ENCODE results near the gene SEC24D.

The SEC24D gene

DNA sequence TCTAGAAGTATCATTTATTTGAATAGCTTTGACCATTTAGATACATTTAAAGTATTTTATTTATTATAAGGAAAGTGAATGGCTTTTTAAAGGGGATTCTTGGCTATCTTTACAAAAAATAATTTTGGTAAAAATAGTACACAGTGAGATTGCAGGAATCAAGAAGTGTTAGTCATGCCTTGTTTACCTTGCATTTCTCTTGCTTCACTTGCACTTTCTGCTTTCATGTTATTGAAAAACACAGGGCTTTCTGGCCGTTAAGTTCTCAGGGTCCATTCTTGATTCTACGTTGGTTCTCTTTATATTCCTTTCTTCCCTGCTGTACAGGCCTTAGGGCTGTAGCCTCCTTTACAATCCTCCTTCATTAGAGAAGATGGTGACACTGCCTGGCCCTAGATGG lies 21.8 kb upstream of the SEC24D start:
- Mint-ChIP-seq H3K36me3 (ENCODE audit: low read depth) (no peaks in the 10 kb centered on the region), H3K4me1 (ENCODE audit: low read depth) (no peaks in the 10 kb centered on the region), H3K27ac (no peak overlapping the region), H3K9me3 (no peaks in the 10 kb centered on the region), H3K4me3 (no peak overlapping the region), H3K27me3 (peaks cover 2% of the 10 kb centered on the region)
- intact Hi-C loops (cut with micrococcal nuclease): no loop called here

DNA sequence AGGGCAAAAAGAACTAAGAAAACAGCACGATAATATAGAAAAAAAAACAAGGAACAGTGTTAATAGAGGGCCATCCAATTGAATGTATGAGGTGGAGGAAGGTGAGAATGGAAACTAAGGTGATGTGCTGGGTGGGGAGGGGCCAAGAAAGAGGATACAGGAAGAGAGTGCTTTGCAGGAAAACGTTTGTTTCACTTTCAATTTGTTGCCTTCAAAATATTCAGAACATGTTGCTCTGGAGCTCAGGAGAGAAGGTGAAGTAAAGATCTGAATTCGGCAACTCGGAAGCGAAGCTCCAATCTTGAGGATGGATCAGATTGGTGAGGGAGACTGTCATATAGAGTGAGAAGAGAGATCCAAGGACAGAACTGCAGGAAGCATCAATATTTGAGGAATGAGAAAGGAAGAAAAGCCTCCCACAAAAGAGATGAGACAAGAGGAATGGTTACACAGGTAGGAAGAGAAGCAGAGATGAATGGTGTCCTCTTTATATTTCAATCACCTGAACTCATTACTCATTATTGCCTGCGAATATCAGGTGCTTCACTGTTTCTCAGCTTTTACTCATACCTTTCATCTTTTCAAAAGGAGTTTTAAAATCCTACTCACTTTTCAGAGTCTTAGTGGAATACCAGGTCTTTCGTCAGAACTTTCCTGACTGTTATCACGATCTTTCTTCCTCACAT lies 14.7 kb upstream of the SEC24D start:
- intact Hi-C loops (cut with micrococcal nuclease): no loop called here
- Mint-ChIP-seq H3K36me3 (ENCODE audit: low read depth) (no peaks in the 10 kb centered on the region), H3K27me3 (peaks cover 2% of the 10 kb centered on the region), H3K4me3 (peak overlapping the region; percentile 64), H3K4me1 (ENCODE audit: low read depth) (peaks cover 11% of the 10 kb centered on the region), H3K9me3 (no peaks in the 10 kb centered on the region), H3K27ac (peak overlapping the region; percentile 62)

DNA sequence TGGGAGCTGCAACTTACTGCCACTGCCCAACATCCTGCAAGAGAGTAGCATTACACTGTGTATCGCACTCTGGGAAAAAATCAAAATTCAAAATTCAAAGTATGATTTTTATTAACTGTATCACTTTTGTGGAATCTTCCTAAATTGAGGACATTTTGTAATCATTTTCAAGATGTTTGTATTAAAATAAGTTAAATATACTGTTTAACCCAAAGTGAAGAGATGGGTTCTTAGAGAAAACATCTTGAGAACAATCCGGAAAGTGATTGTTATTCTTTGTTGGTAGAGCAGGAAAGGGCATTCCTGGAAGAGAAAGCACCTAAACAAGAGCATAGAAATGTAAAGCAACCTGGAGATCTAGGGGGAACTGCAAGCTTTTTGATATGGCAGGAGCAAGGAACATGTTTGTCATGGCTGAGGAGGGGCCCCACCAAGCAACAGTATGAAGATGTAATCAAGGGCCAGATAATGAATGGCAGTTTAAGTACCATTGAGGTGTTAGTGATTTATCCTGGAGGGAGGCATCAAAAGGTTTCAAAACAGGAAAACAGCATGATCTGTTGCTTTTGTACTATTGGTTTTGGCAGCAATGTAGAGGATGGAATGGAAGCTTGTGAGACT lies 14.1 kb upstream of the SEC24D start:
- H3K4me3 Mint-ChIP-seq: peak overlapping the region; percentile 64
- intact Hi-C loops (cut with micrococcal nuclease): no loop called here
- peaks cover 2% of the 10 kb centered on the region for H3K27me3 Mint-ChIP-seq
- no peaks in the 10 kb centered on the region for H3K36me3 Mint-ChIP-seq (ENCODE audit: low read depth)
- H3K9me3 Mint-ChIP-seq: no peaks in the 10 kb centered on the region
- peaks cover 11% of the 10 kb centered on the region for H3K4me1 Mint-ChIP-seq (ENCODE audit: low read depth)
- H3K27ac Mint-ChIP-seq: peak overlapping the region; percentile 62

DNA sequence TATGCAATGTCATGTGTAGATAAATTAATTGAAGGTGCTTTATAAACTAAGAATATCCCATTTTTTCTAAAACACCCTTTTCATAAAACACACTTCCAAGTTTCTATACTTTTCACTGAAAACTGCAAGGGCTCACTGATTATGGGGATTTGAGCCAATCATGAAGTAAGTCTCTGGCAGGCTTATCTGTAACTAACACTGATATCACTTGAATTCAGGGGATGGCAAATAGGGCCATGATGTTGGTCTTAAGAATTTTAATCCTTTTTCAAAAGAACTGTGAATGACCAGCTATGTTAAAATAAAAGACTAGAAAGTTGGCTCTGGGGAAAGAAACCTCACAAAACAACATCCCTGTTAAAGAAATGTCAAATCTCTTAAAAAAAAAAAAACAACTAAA lies 13.0 kb upstream of the SEC24D start:
- H3K27me3 Mint-ChIP-seq: peaks cover 2% of the 10 kb centered on the region
- H3K9me3 Mint-ChIP-seq: no peaks in the 10 kb centered on the region
- no peaks in the 10 kb centered on the region for H3K36me3 Mint-ChIP-seq (ENCODE audit: low read depth)
- H3K4me3 Mint-ChIP-seq: no peak overlapping the region
- intact Hi-C loops (cut with micrococcal nuclease): no loop called here
- H3K27ac Mint-ChIP-seq: no peak overlapping the region
- H3K4me1 Mint-ChIP-seq (ENCODE audit: low read depth): peaks cover 11% of the 10 kb centered on the region

DNA sequence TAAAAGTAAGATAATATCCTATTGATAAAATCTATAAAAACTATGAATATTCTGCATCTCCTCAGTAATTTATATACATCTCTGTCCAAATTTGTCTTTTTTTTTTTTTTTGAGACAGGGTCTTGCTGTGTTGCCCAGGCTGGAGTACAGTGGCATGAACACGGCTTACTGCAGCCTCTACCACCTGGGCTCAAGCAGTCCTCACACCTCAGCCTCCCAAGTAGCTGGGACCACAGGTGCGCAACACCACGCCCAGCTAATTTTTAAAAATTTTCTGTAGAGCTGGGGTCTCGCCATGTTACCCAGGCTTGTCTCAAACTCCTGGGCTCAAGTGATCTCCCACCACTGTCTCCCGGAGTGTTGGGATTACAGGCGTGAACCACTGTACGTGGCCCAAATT lies 12.3 kb upstream of the SEC24D start:
- no peaks in the 10 kb centered on the region for H3K36me3 Mint-ChIP-seq (ENCODE audit: low read depth)
- H3K27ac Mint-ChIP-seq: no peak overlapping the region
- H3K4me3 Mint-ChIP-seq: no peak overlapping the region
- H3K9me3 Mint-ChIP-seq: no peaks in the 10 kb centered on the region
- peaks cover 11% of the 10 kb centered on the region for H3K4me1 Mint-ChIP-seq (ENCODE audit: low read depth)
- H3K27me3 Mint-ChIP-seq: peaks cover 2% of the 10 kb centered on the region
- intact Hi-C loops (cut with micrococcal nuclease): no loop called here

- Mint-ChIP-seq H3K27me3 (peaks cover 2% of the 10 kb centered on the region), H3K36me3 (ENCODE audit: low read depth) (no peaks in the 10 kb centered on the region), H3K27ac (no peak overlapping the region), H3K9me3 (no peaks in the 10 kb centered on the region), H3K4me3 (no peak overlapping the region), H3K4me1 (ENCODE audit: low read depth) (peaks cover 11% of the 10 kb centered on the region)
- intact Hi-C loops (cut with micrococcal nuclease): no loop called here
Observed at GRCh38 chr4:118846979-118847378, 11.1 kb upstream of the SEC24D start.

- intact Hi-C loops (cut with micrococcal nuclease): no loop called here
- H3K27ac Mint-ChIP-seq: no peak overlapping the region
- no peaks in the 10 kb centered on the region for H3K9me3 Mint-ChIP-seq
- H3K27me3 Mint-ChIP-seq: peaks cover 2% of the 10 kb centered on the region
- H3K4me3 Mint-ChIP-seq: no peak overlapping the region
- peaks cover 6% of the 10 kb centered on the region for H3K4me1 Mint-ChIP-seq (ENCODE audit: low read depth)
- no peaks in the 10 kb centered on the region for H3K36me3 Mint-ChIP-seq (ENCODE audit: low read depth)
Observed at GRCh38 chr4:118845552-118846050, 9.7 kb upstream of the SEC24D start.

- no peaks in the 10 kb centered on the region for H3K4me1 Mint-ChIP-seq (ENCODE audit: low read depth)
Observed at GRCh38 chr4:118843237-118843636, 7.3 kb upstream of the SEC24D start.

GRCh38 chr4:118842055-118842454 lies 6.1 kb upstream of the SEC24D start:
- no peak overlapping the region for H3K4me3 Mint-ChIP-seq
- H3K9me3 Mint-ChIP-seq: no peaks in the 10 kb centered on the region
- no peaks in the 10 kb centered on the region for H3K4me1 Mint-ChIP-seq (ENCODE audit: low read depth)
- no peaks in the 10 kb centered on the region for H3K36me3 Mint-ChIP-seq (ENCODE audit: low read depth)
- intact Hi-C loops (cut with micrococcal nuclease): no loop called here
- H3K27ac Mint-ChIP-seq: no peak overlapping the region
- peaks cover 3% of the 10 kb centered on the region for H3K27me3 Mint-ChIP-seq

More at GRCh38 chr4:118843237-118843636, 7.3 kb upstream of the SEC24D start:
- Mint-ChIP-seq H3K9me3 (no peaks in the 10 kb centered on the region), H3K36me3 (ENCODE audit: low read depth) (no peaks in the 10 kb centered on the region), H3K27ac (no peak overlapping the region), H3K4me3 (no peak overlapping the region), H3K27me3 (peaks cover 4% of the 10 kb centered on the region)
- intact Hi-C loops (cut with micrococcal nuclease): no loop called here

- H3K27me3 Mint-ChIP-seq: peaks cover 3% of the 10 kb centered on the region
- H3K4me1 Mint-ChIP-seq (ENCODE audit: low read depth): peaks cover 11% of the 10 kb centered on the region
- H3K36me3 Mint-ChIP-seq (ENCODE audit: low read depth): peaks cover 11% of the 10 kb centered on the region
- H3K4me3 Mint-ChIP-seq: no peak overlapping the region
- H3K27ac Mint-ChIP-seq: no peak overlapping the region
- intact Hi-C loops (cut with micrococcal nuclease): no loop called here
- no peaks in the 10 kb centered on the region for H3K9me3 Mint-ChIP-seq
Observed at GRCh38 chr4:118839221-118839927, 3.4 kb upstream of the SEC24D start.

DNA sequence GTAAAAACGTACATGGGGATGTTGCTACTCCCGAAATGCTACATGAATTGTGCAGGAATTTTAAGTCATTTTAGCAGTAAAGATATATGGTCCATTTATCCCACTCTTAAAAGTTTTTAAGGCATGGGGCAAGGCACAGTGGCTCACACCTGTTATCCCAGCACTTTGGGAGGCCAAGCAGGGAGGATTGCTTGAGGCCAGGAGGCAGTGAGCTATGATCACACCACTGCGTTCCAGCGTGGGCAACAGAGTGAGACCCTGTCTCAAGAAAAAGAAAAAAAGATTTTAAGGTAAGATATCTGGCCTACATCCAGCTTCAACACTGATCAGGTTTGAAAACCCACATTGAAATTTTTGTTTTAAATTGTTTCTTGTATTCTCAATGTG lies 1.2 kb upstream of the SEC24D start:
- H3K27ac Mint-ChIP-seq: no peak overlapping the region
- no peak overlapping the region for H3K4me3 Mint-ChIP-seq
- peaks cover 3% of the 10 kb centered on the region for H3K27me3 Mint-ChIP-seq
- H3K4me1 Mint-ChIP-seq (ENCODE audit: low read depth): peaks cover 15% of the 10 kb centered on the region
- intact Hi-C loops (cut with micrococcal nuclease): no loop called here
- H3K9me3 Mint-ChIP-seq: no peaks in the 10 kb centered on the region
- H3K36me3 Mint-ChIP-seq (ENCODE audit: low read depth): peaks cover 25% of the 10 kb centered on the region

DNA sequence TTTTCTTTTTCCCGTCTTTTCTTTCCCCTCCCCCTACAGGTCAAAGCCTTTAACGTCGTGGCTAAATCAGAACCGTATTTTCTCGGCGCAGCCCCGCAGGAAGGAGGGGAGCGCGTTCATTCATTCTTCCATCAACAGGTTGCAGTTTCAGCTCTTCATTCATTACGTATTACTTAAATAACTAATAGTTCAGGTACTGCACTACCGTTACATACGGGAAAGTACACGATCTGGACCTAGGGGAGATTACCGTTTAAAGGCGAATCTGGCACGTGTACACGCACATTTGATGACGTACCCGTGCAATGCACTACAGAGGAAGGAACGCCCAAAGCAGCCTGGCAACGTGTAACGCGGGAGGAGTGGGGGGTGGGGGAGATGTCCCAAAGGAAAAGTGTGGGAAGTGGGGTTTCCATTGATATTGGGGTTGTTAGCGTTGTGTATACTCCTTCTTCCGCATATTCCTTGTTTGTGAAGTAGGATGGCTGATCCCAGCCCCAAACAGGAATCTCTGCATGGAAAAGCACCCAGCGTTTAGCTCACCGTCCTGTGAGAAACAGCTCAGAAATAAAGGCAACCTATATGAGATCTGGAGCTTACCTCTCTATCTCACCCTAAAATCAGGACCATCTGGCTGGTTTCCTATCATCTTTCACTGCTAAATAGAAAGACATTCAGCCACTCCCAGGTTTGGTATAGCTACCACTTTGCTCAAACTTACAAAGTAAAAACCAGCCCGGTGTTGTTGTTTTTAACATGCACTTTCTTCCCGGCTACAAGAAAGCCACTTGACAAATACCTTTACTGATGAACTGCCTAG lies 585 bp upstream of the SEC24D start:
- intact Hi-C loops (cut with micrococcal nuclease): no loop called here
- no peaks in the 10 kb centered on the region for H3K9me3 Mint-ChIP-seq
- H3K4me3 Mint-ChIP-seq: peak overlapping the region; percentile 100
- peaks cover 21% of the 10 kb centered on the region for H3K4me1 Mint-ChIP-seq (ENCODE audit: low read depth)
- peak overlapping the region; percentile 87 for H3K27ac Mint-ChIP-seq
- peaks cover 3% of the 10 kb centered on the region for H3K27me3 Mint-ChIP-seq
- peaks cover 31% of the 10 kb centered on the region for H3K36me3 Mint-ChIP-seq (ENCODE audit: low read depth)

GRCh38 chr4:118834960-118835569 lies 861 bp downstream of the SEC24D start:
- peaks cover 43% of the 10 kb centered on the region for H3K36me3 Mint-ChIP-seq (ENCODE audit: low read depth)
- intact Hi-C loops (cut with micrococcal nuclease): loop anchor here (1.0 to 2.0 kb wide), 2 partner anchors 150 to 244 kb away; partner anchors contain the start of gene METTL14
- H3K4me1 Mint-ChIP-seq (ENCODE audit: low read depth): peaks cover 31% of the 10 kb centered on the region
- peak overlapping the region; percentile 87 for H3K27ac Mint-ChIP-seq
- peaks cover 3% of the 10 kb centered on the region for H3K27me3 Mint-ChIP-seq
- peak overlapping the region; percentile 100 for H3K4me3 Mint-ChIP-seq
- no peaks in the 10 kb centered on the region for H3K9me3 Mint-ChIP-seq
